T-helper 2 cell treated with Interferon-gamma antibody and Interleukin-4, amounts not matched to agents 100 ng/mL and 5 ng/mL, for 36 hours (primary cell): ENCODE data around the gene PADI6. TPM values are rescaled to one million over a fixed set of nuclear protein-coding genes. Genes with fewer than 3 reads are reported as not detected.

Source experiments
- intact Hi-C: fragments of 100-400 bp; cut with micrococcal nuclease; formaldehyde crosslinking; loops from one replicate; pipeline ENCODE4 v1.15.1; 2023
- total RNA-seq: library from RNA; stranded (reverse); gene quantifications from 2 replicates; pipeline ENCODE4 v1.2.3, GENCODE V29; 2022

PADI6 gene
- total RNA-seq, 1 donor from 2014 or later, result not detected

DNA sequence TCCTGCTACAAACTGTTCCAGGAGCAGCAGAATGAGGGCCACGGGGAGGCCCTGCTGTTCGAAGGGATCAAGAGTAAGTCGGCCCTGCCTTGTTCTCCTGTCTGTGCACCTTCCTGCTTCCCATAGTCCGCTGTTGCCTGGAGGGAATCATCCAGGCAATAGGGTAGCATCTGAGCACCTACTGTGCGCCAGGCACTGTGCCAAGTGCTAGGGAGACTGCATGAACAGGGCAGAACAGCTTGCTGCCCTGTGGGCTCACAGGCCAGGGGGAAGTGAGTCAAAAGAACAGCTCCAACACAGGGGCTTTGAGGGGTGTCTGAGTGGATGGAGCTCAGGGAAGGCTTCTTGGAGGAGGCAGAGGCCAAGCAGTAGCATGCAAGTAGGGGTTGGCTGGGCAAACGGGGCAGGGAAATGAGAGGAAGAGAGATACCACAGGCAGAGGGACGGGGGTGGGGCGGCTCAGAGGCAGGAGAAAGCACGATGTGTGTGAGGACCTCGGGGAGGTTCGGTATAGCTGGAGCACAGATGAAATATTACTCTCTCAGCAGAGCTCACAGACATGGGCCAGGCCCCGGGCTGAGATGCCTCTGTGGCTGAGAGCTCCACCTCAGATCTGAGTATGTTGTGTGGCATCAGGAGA is 15.5 kb upstream of the PADI6 start:
- intact Hi-C loops, result no loop called here

DNA sequence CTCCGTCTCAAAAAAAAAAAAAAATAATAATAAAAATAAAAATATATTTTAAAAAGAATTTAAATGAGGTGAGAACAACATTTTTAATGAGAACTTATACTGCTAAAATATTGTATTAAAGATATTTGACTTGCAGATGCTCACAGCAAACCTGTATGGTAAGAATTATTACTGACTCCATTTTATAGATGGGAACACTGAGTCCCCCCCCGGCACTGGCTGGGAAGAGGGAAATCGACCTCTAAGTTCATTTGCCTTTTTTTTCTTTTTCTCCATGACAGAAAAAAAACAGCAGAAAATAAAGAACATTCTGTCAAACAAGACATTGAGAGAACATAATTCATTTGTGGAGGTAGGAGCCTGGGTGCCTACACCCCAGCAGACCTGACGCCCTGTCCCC is 13.4 kb upstream of the PADI6 start:
- intact Hi-C loops, result no loop called here

DNA sequence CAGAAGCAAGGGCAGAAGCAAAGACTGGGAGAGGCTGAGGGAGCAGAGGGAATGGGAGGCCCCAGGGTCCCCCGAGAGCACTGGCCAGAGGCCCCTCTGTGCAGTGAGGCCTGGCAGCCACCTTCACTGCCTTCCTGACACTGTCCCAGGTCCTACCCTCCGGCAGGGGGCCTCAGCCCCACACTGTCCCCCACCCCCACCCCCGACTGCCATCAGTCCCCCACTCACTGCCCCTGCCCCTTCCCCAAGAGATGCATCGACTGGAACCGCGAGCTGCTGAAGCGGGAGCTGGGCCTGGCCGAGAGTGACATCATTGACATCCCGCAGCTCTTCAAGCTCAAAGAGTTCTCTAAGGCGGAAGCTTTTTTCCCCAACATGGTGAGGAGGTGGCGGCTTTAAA is 13.0 kb upstream of the PADI6 start:
- intact Hi-C loops, result no loop called here

DNA sequence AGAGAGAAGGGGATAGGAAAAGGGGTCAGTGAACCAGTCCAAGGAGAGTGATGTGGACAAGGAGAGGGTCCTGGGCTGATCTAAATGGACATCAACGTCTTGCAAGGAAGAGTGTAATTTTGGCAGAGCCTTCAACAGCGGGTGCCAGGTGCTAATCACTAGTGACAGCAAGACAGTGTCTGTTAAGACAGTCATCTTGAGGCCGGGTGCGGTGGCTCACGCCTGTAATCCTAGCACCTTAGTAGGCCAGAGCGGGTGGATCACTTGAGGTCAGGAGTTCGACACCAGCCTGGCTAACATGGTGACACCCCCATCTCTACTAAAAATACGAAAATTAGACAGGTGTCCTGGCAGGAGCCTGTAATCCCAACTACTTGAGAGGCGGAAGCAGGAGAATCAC is 12.2 kb upstream of the PADI6 start:
- intact Hi-C loops, result no loop called here

DNA sequence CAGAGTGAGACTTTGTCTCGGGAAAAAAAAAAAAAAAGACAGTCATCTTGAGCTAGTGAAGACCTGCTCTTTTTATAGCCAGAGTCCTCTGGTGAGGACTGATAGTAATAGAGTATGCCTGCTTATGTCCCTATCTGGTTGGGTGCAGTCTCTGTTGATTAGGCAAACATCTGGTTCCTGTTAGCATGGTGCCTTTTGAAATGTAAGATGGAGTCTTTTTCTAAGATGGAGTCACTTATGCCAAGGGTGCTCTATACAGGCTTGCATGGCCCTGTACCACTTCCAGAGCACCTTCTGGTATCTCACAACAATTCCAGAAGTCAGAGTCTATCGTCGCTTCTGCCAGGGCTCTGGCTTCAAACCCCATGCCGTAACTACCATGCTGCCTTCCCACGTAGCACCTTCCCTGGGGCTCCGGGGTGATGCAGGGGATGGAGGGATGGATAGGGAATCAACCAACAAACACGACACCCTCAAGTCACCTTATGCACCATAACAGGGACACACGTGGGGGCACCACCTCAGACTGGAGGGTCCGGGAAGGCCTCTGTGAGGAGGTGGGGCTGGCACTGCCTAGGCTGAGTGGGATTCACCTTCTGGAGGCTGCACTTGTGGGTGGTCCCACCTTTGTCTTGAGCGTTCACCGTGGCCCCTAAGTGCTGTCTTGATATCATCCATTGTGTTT is 11.6 kb upstream of the PADI6 start:
- intact Hi-C loops, result no loop called here

DNA sequence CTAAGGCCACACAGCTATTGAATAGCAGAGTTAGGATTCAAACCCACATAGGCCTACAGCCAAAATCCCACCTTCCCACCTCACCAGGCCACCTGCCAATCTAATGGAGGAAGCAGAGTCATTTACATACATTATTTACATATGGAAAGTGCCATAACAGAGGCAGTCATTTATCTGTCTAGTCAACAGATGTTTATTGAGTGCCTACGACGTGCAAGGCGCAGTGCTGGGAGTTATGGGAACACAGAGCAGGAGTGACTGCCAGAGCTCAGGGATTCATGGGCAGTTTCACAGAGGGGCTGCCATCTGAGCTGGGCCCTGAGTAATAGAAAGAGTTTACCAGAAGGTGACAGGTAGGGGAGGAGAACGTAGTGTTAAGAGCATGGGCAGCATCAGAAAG is 10.3 kb upstream of the PADI6 start:
- intact Hi-C loops, result no loop called here

DNA sequence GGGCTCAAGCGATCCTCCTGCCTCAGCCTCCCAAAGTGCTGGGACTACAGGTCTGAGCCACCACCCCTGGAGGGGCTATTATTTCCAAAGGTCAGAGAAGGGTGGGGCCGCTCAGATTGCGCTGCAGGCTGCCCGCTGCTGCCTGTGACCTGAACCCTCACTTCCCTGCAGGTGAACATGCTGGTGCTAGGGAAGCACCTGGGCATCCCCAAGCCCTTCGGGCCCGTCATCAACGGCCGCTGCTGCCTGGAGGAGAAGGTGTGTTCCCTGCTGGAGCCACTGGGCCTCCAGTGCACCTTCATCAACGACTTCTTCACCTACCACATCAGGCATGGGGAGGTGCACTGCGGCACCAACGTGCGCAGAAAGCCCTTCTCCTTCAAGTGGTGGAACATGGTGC is 8.6 kb upstream of the PADI6 start:
- intact Hi-C loops, result no loop called here

DNA sequence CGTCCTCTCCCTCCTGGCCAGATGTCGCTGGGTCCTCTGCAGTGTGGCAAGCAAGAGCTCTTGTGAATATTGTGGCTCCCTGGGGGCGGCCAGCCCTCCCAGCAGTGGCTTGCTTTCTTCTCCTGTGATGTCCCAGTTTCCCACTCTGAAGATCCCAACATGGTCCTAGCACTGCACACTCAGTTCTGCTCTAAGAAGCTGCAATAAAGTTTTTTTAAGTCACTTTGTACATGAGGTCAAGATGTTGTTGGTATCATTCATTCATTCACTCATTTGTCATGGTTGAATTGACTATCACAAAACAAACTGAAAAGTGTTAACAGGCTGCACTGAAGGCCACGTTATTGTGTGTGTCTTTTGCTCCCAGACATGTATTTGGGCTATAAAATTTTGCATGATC is 8.2 kb upstream of the PADI6 start:
- intact Hi-C loops, result no loop called here

DNA sequence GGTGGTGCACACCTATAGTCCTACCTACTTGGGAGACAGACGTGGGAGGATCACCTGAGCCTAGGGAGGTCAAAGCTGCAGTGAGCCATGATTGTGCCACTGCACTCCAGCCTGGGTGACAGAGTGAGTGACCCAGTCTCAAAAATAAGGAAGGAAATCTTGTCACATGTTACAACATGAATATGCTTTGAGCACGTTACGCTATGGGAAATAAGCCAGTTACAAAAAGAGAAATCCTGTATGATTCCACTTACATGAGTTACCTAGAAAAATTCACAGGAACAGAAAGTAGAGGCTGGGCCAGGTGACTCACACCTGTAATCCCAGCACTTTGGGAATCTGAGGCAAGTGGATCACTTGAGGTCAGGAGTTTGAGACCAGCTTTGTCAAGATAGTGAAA is 6.7 kb upstream of the PADI6 start:
- intact Hi-C loops, result no loop called here

DNA sequence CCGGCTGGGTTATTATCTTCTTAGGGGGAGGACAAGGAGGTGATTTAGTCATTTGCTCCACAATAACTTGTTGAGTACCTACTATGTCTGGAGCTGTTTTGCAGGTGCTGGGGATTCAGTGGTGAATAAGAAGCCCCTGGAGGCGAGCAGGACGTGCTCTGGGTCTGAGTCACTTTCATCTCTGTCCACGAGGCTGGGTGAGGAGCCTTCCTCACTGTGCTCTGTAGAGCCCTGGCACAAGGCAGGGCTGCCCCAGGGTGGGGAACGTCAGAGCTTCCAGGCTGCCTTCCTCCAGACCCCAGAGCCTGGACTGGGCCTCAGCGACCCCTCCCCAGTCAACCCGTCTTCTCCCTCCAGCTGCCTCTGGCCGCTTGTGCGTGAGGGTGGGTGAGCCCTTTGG is 2.5 kb upstream of the PADI6 start:
- intact Hi-C loops, result no loop called here

DNA sequence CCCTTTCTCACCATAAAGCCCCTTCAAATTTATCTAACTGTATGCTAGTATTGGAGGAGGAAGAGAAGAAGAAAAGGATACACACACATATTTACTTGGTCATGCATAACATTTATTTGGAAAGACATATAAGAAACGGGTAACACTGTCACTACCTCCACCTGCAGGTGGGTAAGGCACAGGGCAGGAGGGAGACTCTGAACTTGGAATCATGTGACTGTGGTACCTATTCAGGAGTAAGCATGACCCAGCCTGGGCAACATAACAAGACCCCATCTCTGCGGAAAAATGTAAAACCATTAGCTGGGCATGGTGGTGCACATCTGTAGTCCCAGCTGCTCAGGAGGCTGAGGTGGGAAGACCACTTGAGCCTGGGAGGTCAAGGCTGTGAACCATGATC is 1.4 kb upstream of the PADI6 start:
- intact Hi-C loops, result no loop called here

DNA sequence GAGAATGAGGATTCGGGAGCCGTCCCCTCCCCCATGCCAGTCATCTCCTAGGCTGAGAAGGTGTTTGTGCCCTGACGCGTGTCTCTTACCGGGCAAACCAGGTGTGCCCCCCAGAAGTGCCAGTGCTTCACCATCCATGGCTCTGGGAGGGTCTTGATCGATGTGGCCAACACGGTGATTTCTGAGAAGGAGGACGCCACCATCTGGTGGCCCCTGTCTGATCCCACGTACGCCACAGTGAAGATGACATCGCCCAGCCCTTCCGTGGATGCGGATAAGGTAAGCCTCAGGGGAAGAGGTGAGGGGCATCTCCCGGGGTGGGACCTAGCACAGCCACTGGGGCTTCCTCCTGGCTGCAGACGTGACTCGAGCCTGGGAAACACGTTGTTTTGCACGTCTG is 959 bp downstream of the PADI6 start:
- intact Hi-C loops, result no loop called here

DNA sequence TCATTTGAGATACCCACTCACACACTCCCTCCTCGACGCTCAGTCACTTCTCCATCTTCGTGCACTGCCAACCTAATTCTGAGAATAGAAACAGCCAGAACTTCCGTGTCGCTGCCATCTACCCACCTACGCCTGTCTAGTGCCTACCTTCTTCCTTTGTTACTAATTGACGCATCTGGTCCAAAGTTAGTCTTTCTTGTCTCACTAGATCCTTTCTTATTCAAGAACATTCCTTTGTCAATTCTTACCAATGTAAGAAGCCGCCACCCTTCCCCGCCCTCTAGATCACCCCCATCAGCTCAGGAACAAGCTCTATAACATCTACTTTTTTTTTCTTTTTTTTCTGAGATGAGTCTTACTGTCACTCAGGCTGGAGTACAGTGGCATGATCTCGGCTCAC is 3.7 kb downstream of the PADI6 start:
- intact Hi-C loops, result no loop called here

DNA sequence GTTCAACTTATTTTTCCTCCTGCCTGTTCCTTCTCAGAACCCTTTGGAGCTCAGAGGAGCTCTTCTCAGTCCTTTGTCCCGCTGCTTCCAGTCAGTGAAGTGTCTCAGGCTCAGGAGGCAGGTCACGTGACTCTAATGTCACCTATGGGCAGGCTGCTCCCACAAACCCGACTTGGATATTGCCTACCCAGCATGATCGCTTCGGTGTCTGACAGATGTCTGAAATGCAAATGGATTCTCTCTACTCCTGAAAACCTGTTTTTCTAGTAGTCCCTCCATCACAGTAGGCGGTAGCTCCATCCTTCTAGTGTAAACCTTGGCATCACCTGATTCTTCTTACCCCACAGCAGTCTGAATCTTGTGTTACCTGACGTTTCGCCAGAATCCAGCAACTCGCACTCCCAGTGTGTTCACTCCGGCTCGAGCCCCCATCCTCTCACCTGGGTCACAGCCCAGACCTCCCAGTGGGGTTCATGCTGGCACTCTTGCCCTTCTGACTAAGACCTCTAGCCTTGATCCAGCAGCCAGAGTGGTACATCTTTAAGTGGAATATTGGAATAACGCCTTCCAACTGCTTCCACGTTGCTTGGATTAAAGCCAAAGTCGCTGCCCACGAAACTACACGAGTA is 5.4 kb downstream of the PADI6 start:
- intact Hi-C loops, result no loop called here

DNA sequence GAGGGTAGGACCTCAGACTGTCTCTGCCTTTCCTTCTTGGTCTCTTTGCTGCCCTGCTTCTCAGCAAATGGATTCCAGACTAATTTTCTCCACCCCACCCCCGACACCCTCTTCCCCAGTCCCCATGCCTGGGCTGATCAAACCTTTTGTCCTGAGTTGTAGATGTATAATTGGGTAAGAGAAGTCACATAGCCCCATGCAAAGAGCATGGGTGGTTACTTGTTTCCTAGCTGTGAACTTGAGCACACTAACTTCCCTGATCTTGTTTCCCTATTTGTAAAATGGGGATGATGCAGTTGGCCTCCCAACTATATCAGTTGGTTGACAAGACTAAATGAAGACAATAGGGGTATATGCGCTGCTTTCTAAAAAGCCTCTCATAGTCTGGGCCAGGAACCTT is 9.2 kb downstream of the PADI6 start:
- intact Hi-C loops, result no loop called here

DNA sequence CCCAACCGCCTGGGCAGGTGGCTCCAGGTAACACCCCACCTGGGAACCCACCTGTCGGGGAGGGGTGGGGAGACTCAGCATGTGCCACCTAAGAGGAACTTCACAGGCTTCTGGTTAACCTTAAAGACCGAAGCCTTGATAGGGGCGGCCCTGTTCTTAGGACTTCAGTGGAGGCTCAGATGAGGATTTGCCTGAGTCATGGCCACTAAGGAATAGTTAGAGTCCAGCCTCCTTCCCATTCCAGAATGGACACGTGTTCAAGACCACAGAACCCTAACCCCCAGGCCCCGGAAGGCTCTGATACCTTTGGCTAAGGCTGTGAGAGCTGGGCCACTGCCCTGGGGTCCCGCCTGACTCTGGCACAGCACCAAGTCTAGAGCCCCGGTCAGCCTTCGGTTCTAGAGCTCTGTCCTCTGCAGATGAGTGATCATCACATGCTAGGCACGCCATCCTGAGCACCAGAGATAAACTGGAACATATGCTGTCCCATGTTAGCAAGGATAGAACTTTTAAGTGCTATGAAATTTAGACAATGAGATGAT is 20.3 kb downstream of the PADI6 start:
- intact Hi-C loops, result no loop called here

DNA sequence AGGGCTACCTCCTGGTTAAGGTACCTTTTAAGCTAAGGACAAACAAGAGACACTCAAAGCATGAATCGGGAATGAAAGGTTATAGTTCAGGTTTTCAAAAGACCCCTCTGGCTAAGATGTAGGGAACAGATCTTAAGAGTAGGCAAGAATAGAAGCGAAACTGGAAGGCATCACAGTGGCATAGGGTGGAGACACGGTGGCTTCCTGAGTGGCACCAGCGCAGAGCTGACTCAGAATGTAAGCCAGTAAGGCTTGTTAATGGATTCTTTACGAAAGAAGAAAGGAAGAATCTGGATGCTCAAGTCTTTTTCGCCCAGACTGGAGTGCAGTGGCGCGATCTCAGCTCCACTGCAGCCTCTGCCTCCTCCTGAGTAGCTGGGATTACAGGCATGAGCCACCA is 21.2 kb downstream of the PADI6 start:
- intact Hi-C loops, result no loop called here

DNA sequence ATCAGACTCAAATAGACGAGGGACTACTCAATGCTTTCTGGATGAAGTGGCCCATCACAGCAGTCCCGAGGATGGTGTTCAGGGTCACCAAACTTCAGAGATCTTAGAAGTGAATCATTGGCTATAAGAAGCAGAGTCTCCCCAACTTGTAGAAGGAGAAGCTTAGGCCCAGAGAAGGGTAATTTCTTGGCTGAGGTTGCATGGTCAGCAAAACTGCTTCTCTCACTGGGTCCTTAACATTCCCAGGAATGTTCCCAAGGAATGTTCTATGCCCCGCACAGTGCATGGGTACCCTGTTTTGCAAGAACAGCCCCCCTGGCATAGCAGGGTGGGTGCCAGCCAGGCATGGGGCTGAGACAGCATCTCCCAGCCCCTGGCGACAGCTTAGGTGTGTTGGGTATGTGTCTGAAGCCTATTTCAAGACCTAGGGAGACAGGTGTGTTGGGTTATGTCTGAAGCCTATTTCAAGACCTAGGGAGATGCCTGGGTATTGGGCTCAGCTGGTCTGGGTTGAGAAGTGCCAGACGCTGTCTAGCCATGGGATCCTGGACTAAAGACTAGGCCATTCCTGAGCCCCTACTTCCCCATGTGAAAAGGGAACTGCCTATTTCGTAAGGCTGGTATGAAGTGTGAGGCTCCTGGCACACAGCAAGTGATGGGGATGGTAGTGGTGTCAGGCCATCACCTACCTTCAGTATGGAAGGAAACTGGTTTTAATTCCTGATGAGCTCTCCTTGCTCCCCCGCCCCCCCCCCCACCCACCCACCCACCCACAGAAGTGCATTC is 26.1 kb downstream of the PADI6 start:
- intact Hi-C loops, result no loop called here

DNA sequence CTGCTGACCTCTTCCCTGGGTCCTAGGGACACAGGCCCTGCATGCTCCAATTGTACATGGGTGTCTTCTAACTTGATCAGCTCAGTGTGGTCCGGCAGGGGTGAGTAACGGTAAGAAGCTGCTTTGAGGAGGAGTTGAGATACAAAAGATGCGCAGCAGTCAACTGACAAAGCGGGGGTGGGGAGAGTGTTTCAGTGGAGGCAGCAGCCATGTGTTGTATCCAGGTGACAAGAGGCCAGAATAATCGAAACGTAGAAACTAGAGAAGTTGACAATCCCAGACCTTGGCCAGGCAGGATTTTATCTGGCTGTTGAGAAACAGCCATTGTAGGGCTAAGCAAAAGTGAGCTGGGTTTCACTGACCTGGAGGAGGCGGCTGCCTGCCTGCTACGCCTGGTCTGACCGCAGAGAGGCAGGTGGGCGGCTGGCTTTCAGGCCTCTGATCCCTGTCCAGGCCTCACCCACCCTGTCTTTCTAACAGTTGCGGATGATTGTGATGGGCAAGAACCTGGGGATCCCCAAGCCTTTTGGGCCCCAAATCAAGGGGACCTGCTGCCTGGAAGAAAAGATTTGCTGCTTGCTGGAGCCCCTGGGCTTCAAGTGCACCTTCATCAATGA is 28.8 kb downstream of the PADI6 start:
- intact Hi-C loops, result no loop called here

DNA sequence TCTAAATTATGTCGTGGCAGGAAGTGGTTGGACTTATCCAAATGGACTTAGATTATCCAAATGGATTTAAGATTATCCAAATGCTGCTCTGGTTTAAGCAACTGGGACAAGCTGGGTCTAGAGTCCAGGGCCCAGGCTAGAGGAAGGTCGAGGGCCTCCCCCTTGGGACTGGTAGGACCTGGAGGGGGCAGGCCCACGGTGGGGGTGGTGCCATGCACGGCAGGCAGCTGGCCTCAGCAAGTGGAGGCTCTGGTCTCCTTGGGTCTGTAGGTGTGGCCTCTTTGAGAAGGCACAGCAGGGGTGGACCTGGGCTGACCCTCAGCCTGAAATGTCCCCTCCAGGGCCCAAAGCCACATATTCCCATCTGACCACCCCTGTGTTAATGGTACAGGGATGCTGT is 29.8 kb downstream of the PADI6 start:
- intact Hi-C loops, result no loop called here

DNA sequence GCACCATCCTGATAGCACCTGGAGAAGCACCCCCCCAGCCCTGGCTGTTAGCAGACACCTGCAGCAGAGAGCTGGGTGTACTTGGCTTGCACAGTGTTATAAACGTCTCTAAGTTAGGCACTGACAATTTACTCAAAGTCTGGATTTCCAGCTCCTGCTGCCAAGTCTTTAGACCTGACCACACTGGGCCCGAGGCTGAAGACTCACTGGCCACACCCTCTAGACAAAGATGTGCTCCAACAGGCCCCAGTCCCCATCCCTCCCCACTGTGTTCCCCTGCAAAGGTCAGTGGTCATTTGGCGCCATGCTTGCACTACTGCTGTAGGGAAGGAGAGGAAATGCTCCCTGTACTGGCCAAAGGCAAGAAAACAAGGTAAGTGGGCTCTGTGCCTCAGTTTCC is 31.1 kb downstream of the PADI6 start:
- intact Hi-C loops, result no loop called here
